BE2C (cell line): ENCODE results near the gene NUS1.
"Not testable (repeated sequence)": the region's sequence is repeated elsewhere in the genome, so short reads cannot be mapped to it uniquely, and the experiment has no call there.

Source experiments
- DNase-seq: peaks from one replicate; pipeline ENCODE4 v3.0.0-alpha.2; 2020
- H3K27me3 ChIP-seq: fragments of 250-450 bp; sonication (Bioruptor Pico); 2 replicates; pipeline ENCODE4 v1.5.1; 2020; ENCODE audit warnings: mild to moderate bottlenecking
- H3K36me3 ChIP-seq: fragments of 250-450 bp; sonication (Bioruptor Pico); 2 replicates; pipeline ENCODE4 v1.5.1; 2020; ENCODE audit warnings: mild to moderate bottlenecking
- H3K4me1 ChIP-seq: fragments of 250-450 bp; sonication (Bioruptor Pico); 2 replicates; pipeline ENCODE4 v1.5.1; 2020
- H3K4me3 ChIP-seq: 2 replicates; pipeline ENCODE4 v1.5.1; 2011; ENCODE audit warnings: low read depth, low read length
- H3K9me3 ChIP-seq: fragments of 250-450 bp; sonication (Bioruptor Pico); 2 replicates; pipeline ENCODE4 v1.5.1; 2020
- TF ChIP-seq, protein P1 (sequence below): IDR thresholded peaks from 2 replicates; pipeline ENCODE4 v1.5.1; 2012; ENCODE audit warnings: mild to moderate bottlenecking, low read depth, low read length

Gene NUS1

DNA sequence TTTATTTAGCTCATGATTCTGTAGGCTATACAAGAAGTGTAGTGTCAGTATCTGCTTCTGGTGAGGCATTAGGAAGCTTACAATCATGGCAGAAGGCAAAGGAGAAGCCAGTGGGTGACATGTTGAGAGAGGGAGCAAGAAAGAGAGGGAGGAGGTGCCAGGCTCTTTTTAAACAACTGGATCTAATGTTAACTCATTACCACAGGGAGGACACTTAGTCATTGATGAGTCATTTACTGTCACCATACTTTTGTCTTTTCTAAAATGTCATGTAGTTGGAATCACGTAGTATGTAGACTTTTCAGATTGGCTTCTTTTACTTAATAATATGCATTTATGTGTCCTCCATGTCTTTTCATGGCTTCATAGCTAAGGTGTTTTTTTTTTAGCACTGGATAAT, 58.1 kb downstream of the NUS1 start:
- H3K4me3 ChIP-seq: no peak overlapping the region
- H3K36me3 ChIP-seq: no peaks in the 10 kb centered on the region
- H3K27me3 ChIP-seq: peaks cover 3% of the 10 kb centered on the region; the same call in 1 of the 2 replicates
- no peaks in the 10 kb centered on the region for H3K4me1 ChIP-seq
- no peaks in the 10 kb centered on the region for H3K9me3 ChIP-seq
- DNase-seq: no peak
- TF ChIP-seq, protein P1, sequence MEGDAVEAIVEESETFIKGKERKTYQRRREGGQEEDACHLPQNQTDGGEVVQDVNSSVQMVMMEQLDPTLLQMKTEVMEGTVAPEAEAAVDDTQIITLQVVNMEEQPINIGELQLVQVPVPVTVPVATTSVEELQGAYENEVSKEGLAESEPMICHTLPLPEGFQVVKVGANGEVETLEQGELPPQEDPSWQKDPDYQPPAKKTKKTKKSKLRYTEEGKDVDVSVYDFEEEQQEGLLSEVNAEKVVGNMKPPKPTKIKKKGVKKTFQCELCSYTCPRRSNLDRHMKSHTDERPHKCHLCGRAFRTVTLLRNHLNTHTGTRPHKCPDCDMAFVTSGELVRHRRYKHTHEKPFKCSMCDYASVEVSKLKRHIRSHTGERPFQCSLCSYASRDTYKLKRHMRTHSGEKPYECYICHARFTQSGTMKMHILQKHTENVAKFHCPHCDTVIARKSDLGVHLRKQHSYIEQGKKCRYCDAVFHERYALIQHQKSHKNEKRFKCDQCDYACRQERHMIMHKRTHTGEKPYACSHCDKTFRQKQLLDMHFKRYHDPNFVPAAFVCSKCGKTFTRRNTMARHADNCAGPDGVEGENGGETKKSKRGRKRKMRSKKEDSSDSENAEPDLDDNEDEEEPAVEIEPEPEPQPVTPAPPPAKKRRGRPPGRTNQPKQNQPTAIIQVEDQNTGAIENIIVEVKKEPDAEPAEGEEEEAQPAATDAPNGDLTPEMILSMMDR: no peak

DNA sequence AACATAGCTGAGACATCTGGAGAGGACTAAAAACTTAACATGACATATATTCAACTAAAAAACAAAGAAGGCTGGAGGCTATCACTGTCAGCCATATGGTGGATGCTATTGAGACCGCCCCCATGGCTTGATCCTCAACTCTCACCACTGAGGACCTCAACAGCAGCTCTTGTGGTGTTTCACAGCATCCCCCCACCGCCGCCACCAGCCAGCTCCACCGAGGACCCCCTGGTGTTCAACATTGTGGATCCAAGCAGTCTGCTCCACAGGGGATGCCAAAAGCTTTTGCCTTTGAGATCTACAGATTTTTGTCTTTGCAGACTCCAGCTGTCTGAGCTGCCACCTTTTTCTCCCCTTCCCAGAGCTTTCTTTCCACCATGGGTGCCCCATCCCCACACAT, 64.6 kb downstream of the NUS1 start:
- TF ChIP-seq, protein P1: no peak
- no peaks in the 10 kb centered on the region for H3K9me3 ChIP-seq
- DNase-seq: no peak
- H3K27me3 ChIP-seq: no peaks in the 10 kb centered on the region
- no peak overlapping the region for H3K4me3 ChIP-seq
- no peaks in the 10 kb centered on the region for H3K4me1 ChIP-seq
- no peaks in the 10 kb centered on the region for H3K36me3 ChIP-seq

DNA sequence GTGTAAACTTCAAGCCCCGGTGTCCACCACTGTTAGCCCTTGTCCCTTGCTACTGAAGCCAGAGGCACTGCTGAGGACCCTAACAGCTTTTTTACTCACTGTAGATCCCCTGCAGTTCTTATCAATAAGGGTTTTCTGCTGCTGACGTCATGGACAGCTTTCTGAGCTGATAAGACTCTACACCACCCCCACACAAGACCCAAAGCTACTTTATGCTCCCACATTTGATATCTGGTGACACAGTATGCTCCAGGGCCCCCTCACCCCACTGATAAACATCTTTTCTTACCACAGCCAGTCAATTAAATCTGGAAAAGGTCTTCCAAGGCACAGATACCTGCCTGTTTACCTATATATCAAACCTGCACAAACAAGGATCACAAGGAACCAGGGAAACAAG, 65.3 kb downstream of the NUS1 start:
- H3K4me1 ChIP-seq: no peaks in the 10 kb centered on the region
- no peaks in the 10 kb centered on the region for H3K9me3 ChIP-seq
- TF ChIP-seq, protein P1: no peak
- no peak for DNase-seq
- no peak overlapping the region for H3K4me3 ChIP-seq
- H3K36me3 ChIP-seq: no peaks in the 10 kb centered on the region
- H3K27me3 ChIP-seq: no peaks in the 10 kb centered on the region

DNA sequence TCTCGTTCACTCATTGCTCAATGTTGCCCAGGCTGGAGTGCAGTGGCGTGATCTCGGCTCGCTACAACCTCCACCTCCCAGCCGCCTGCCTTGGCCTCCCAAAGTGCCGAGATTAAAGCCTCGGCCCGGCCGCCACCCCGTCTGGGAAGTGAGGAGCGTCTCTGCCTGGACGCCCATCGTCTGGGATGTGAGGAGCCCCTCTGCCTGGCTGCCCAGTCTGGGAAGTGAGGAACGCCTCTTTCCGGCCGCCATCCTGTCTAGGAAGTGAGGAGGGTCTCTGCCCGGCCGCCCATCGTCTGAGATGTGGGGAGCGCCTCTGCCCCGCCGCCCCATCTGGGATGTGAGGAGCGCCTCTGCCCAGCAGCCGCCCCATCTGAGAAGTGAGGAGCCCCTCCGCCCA, 75.4 kb downstream of the NUS1 start:
- H3K36me3 ChIP-seq, DNase-seq, H3K9me3 ChIP-seq, H3K4me3 ChIP-seq, H3K27me3 ChIP-seq, H3K4me1 ChIP-seq: not testable (repeated sequence)
